ENCODE measurements around the gene RPRD2.

DNA sequence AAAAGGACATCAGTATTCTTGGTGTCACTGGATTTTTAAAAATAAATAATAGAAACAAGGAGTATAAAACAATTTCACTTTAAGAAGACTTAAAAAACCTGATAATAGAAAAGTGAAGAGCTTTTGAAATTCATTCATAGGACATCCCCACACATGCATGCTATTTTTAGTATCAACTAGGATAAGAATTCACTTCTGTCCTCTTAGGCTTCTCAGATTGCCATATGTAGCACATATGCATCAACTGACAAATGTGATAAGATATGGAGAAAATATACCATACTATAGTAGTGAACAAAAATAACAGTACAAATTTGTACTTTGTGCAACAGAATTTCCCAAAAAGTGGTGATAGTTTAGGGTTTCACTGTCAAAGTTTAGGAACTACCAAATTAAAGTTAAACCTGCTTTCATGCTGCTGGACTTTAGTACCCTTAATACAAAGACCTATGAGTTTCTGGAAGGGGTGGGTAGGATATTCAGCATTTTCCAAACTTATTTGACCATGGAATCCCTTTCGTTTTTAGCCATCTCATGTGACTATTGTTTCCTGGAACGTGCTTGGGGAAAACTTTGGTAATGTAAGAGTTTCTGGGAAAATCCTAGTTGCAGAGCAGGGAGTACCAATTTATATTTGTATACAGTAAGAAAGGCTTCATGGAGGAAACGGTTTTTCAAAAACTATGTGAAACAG is 19.8 kb downstream of the RPRD2 start:
- TF ChIP-seq CTCF (IDR thresholded peaks at IDR 0.05), result no peak
- TF ChIP-seq POLR2A (IDR thresholded peaks at IDR 0.05), result no peak
